ENCODE measurements around the gene MNT.
A peak's percentile ranks its signal among the peaks of the same experiment; 100 is the strongest.

MNT gene

DNA sequence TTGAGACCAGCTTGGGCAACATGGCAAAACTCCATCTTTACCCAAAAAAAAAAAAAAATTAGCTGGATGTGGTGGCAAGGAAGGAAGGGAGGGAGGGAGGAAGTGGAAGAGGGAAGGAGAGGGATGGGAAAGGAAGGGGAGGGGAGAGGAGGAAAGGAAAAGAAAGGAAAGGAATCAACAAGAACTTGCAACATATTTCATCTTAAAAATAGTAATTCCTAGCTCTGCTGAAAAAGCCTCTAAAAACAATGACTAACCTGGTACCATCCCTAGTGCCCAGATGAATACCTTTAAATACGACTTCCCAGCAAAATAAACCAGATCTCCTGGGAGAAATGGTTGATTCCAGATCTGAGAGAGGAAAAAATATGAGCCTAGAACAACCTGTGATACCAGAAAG is 27.1 kb upstream of the MNT start:
- H3K9me3 Mint-ChIP-seq, result no peaks in the 10 kb centered on the region
- no peaks in the 10 kb centered on the region for H3K27me3 Mint-ChIP-seq
- H3K27ac Mint-ChIP-seq, result no peak overlapping the region
- intact Hi-C loops (cut with micrococcal nuclease), result no loop called here
- H3K4me1 Mint-ChIP-seq (ENCODE audit: low read depth), result peaks cover 15% of the 10 kb centered on the region
- H3K4me3 Mint-ChIP-seq, result no peak overlapping the region
- peaks cover 49% of the 10 kb centered on the region for H3K36me3 Mint-ChIP-seq (ENCODE audit: low read depth)

- no peaks in the 10 kb centered on the region for H3K9me3 Mint-ChIP-seq
- peaks cover 8% of the 10 kb centered on the region for H3K4me1 Mint-ChIP-seq (ENCODE audit: low read depth)
- no peaks in the 10 kb centered on the region for H3K27me3 Mint-ChIP-seq
- H3K4me3 Mint-ChIP-seq, result no peak overlapping the region
- H3K36me3 Mint-ChIP-seq (ENCODE audit: low read depth), result peaks cover 47% of the 10 kb centered on the region
- intact Hi-C loops (cut with micrococcal nuclease), result no loop called here
- no peak overlapping the region for H3K27ac Mint-ChIP-seq
Observed at GRCh38 chr17:2427215-2427614, 26.4 kb upstream of the MNT start.

- H3K9me3 Mint-ChIP-seq, result no peaks in the 10 kb centered on the region
- peaks cover 80% of the 10 kb centered on the region for H3K36me3 Mint-ChIP-seq (ENCODE audit: low read depth)
- intact Hi-C loops (cut with micrococcal nuclease), result no loop called here
Observed at GRCh38 chr17:2423271-2423670, 22.4 kb upstream of the MNT start.

DNA sequence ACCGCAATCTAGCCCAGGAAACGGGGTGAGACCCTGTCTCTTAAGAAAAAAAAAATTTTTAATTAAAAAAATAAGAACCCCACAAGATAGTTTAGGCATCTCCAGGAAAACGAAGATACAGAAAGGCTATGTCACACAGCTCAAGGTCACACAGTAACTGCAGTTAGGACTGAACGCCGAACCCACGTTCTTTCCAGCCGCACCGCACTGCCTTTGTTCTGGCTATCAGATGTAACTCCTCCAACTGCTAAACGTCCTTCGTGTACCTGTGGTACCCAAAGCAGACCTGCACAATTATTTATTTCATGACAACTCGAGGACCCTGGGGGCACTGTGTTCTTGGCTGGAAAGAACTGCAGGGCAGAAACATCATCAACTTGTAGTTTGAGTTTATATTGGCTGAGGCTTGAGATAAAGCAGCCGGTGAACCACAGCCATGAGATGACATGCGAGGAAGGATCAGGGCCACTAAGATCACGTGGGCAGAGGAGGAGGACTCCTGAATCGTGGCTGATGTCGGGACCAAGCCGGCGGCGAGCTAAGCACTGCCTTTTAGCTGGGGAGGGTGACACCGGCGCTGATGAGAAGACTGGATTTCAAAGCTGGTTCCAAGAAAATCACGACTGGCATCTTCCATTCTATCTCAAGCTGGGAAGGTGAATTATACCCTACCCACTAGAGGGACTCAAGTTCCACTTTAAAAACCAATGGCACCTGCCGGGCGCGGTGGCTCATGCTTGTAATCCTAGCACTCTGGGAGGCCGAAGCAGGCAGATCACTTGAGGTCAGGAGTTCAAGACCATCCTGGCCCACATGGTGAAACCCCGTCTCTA is 20.7 kb upstream of the MNT start:
- Mint-ChIP-seq H3K4me3 (no peak overlapping the region), H3K9me3 (no peaks in the 10 kb centered on the region), H3K27ac (no peak overlapping the region), H3K27me3 (no peaks in the 10 kb centered on the region), H3K36me3 (ENCODE audit: low read depth) (peaks cover 74% of the 10 kb centered on the region), H3K4me1 (ENCODE audit: low read depth) (peaks cover 24% of the 10 kb centered on the region)
- intact Hi-C loops (cut with micrococcal nuclease), result no loop called here

More at GRCh38 chr17:2423271-2423670, 22.4 kb upstream of the MNT start:
- peaks cover 22% of the 10 kb centered on the region for H3K4me1 Mint-ChIP-seq (ENCODE audit: low read depth)
- no peaks in the 10 kb centered on the region for H3K27me3 Mint-ChIP-seq
- no peak overlapping the region for H3K27ac Mint-ChIP-seq
- H3K4me3 Mint-ChIP-seq, result no peak overlapping the region

GRCh38 chr17:2420176-2420575 is 19.3 kb upstream of the MNT start:
- intact Hi-C loops (cut with micrococcal nuclease), result no loop called here
- no peaks in the 10 kb centered on the region for H3K27me3 Mint-ChIP-seq
- no peaks in the 10 kb centered on the region for H3K9me3 Mint-ChIP-seq
- no peak overlapping the region for H3K4me3 Mint-ChIP-seq
- peaks cover 34% of the 10 kb centered on the region for H3K4me1 Mint-ChIP-seq (ENCODE audit: low read depth)
- H3K36me3 Mint-ChIP-seq (ENCODE audit: low read depth), result peaks cover 64% of the 10 kb centered on the region
- H3K27ac Mint-ChIP-seq, result no peak overlapping the region

DNA sequence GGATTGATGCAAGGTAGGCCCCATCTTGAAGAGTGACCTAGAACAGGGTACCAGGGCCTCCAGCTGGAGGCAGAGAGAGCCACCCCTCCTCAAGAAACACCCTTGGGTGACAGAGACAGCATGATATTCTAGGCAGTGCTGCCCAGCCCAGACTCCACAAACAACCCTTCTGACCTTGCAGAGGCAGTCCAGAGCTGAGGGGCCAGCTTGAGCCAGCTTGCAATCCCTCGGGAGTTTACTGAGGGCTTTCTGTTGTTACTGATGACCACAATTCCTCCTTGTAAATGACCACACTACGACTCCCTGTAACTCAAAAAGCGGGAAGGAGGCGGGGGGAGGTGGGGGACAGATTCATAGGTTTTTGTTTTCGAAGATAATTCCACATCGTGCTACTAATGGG is 18.6 kb upstream of the MNT start:
- Mint-ChIP-seq H3K4me3 (no peak overlapping the region), H3K9me3 (no peaks in the 10 kb centered on the region), H3K27me3 (no peaks in the 10 kb centered on the region), H3K27ac (no peak overlapping the region), H3K36me3 (ENCODE audit: low read depth) (peaks cover 61% of the 10 kb centered on the region), H3K4me1 (ENCODE audit: low read depth) (peaks cover 41% of the 10 kb centered on the region)
- intact Hi-C loops (cut with micrococcal nuclease), result no loop called here

GRCh38 chr17:2418572-2418971 is 17.7 kb upstream of the MNT start:
- Mint-ChIP-seq H3K4me3 (no peak overlapping the region), H3K9me3 (no peaks in the 10 kb centered on the region), H3K27ac (no peak overlapping the region), H3K4me1 (ENCODE audit: low read depth) (peaks cover 50% of the 10 kb centered on the region), H3K27me3 (no peaks in the 10 kb centered on the region), H3K36me3 (ENCODE audit: low read depth) (peaks cover 64% of the 10 kb centered on the region)
- intact Hi-C loops (cut with micrococcal nuclease), result no loop called here

DNA sequence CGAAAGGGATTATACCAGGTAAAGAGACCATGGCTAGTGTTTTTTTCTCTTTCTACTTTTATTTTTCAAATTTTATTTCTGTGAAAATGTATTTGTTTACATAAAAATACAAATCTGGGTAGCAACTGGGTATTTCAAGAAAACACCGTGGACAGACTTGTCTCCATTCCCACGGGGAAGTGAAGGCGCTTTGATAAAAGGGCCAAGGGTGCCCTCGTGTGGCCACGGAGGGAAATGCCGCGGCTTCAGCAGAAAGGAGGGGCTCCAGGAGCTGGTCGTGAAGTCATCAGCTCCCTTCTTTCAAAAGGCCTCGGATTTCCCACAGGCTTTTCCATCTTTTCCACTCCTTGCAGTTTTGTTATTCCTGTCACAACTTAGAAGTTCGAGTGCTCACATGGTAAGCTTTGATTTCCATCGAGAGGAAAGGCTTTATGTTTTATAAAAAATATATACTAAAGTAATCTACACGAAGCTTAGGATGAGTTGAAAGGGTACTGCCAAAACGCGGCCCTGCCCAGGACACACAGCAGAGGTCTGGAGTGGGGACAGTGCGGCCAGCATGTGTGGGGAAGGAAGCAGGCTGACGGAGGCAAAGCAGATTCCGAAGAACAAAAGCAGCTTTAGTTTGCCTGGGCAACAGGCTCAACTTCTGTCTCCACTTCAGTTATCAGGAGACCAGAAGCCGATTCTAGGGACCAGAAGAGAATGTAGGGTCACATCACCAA is 15.3 kb upstream of the MNT start:
- H3K4me3 Mint-ChIP-seq, result no peak overlapping the region

DNA sequence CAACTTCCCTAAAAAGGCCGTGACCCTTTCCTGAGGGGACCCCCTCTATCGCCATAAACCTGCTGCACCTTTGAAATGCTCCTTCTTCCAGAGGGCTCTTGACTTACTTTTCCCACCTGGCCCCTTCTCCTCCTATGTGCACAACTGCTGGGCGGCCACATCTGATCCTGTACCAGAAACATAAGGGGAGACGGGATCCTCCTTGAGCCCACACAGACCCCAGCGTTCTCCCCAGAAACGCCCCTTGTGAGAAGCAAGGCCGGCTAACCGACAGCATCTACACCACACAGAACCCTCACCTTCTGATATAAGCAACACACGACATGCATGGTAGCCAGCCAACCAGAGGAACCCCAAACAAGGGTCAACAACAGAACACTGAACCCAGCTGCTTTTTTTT is 14.2 kb upstream of the MNT start:
- peak overlapping the region; percentile 56 for H3K27ac Mint-ChIP-seq
- no peaks in the 10 kb centered on the region for H3K9me3 Mint-ChIP-seq
- peaks cover 41% of the 10 kb centered on the region for H3K36me3 Mint-ChIP-seq (ENCODE audit: low read depth)
- no peaks in the 10 kb centered on the region for H3K27me3 Mint-ChIP-seq
- H3K4me3 Mint-ChIP-seq, result no peak overlapping the region
- intact Hi-C loops (cut with micrococcal nuclease), result no loop called here
- H3K4me1 Mint-ChIP-seq (ENCODE audit: low read depth), result peaks cover 44% of the 10 kb centered on the region

More for the DNA sequence above, 15.3 kb upstream of the MNT start:
- no peak overlapping the region for H3K27ac Mint-ChIP-seq
- peaks cover 46% of the 10 kb centered on the region for H3K36me3 Mint-ChIP-seq (ENCODE audit: low read depth)
- no peaks in the 10 kb centered on the region for H3K27me3 Mint-ChIP-seq
- no peaks in the 10 kb centered on the region for H3K9me3 Mint-ChIP-seq
- H3K4me1 Mint-ChIP-seq (ENCODE audit: low read depth), result peaks cover 54% of the 10 kb centered on the region
- intact Hi-C loops (cut with micrococcal nuclease), result loop anchor here (1.0 kb wide), 1 partner anchor 34 kb away; no protein-coding TSS in a partner anchor

DNA sequence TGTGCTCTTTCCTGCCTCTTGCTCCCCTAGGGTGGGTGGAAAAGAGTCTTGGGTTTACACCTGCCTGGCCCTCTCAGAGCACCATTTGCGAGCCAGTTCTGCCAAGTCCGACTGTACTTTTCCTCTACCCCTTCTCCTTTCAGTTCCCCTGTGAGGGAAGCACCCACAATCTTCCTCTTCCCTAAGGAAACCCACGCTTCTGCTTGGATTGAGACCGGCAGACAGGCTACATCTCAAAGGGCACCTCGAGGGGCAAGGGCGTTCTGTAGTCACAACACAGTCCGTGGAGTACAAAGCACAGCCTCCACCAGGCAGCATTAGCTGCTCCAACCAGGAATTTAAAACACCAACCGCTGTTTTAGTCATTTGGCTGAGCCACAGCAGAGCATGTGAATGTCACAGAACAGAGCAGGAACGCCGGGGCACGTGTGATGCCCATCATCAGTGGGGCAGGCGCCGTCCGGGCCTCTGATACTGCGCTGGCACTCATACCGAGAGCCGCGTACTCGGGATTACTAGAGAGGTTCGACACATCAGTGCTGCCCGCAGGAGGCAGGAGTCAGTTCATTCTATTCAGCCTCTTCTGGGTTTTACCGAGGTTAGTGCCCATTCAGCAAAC is 13.7 kb upstream of the MNT start:
- intact Hi-C loops (cut with micrococcal nuclease), result no loop called here
- Mint-ChIP-seq H3K36me3 (ENCODE audit: low read depth) (peaks cover 36% of the 10 kb centered on the region), H3K27ac (peak overlapping the region; percentile 56), H3K27me3 (no peaks in the 10 kb centered on the region), H3K9me3 (no peaks in the 10 kb centered on the region), H3K4me3 (no peak overlapping the region), H3K4me1 (ENCODE audit: low read depth) (peaks cover 44% of the 10 kb centered on the region)

DNA sequence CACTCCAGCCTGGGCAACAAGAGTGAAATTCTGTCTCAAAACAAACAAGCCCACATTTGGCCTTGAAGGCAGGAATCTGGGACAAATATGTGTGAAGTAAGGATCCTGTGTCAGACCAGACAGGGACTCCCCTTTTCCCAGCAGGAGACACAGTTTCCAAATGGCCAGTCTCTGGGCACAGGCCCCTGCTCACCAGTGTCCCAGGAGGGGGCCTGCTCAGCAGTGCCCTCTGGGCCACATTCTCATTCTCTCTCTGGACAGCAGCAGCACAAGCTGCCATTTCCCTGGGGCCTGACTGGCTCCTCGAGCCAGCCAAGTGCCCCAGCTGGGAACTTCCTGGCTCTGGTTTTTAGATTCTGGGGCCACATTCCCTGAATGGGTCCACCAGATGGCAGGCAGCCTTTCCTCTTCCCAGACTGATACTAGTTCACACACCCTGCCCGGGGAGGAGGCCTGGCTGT is 11.7 kb upstream of the MNT start:
- Mint-ChIP-seq H3K9me3 (no peaks in the 10 kb centered on the region), H3K36me3 (ENCODE audit: low read depth) (peaks cover 20% of the 10 kb centered on the region), H3K4me3 (no peak overlapping the region), H3K27ac (peak overlapping the region; percentile 57), H3K4me1 (ENCODE audit: low read depth) (peaks cover 49% of the 10 kb centered on the region), H3K27me3 (no peaks in the 10 kb centered on the region)
- intact Hi-C loops (cut with micrococcal nuclease), result no loop called here

GRCh38 chr17:2410951-2411350 is 10.1 kb upstream of the MNT start:
- H3K4me1 Mint-ChIP-seq (ENCODE audit: low read depth), result peaks cover 50% of the 10 kb centered on the region
- H3K27me3 Mint-ChIP-seq, result no peaks in the 10 kb centered on the region
- no peak overlapping the region for H3K4me3 Mint-ChIP-seq
- H3K36me3 Mint-ChIP-seq (ENCODE audit: low read depth), result peaks cover 20% of the 10 kb centered on the region
- intact Hi-C loops (cut with micrococcal nuclease), result no loop called here
- no peaks in the 10 kb centered on the region for H3K9me3 Mint-ChIP-seq
- H3K27ac Mint-ChIP-seq, result peak overlapping the region; percentile 13

- peaks cover 8% of the 10 kb centered on the region for H3K36me3 Mint-ChIP-seq (ENCODE audit: low read depth)
Observed at GRCh38 chr17:2406903-2407790, 6.3 kb upstream of the MNT start.

More at GRCh38 chr17:2406903-2407790, 6.3 kb upstream of the MNT start:
- Mint-ChIP-seq H3K4me3 (peak overlapping the region; percentile 49), H3K9me3 (no peaks in the 10 kb centered on the region), H3K27me3 (no peaks in the 10 kb centered on the region), H3K4me1 (ENCODE audit: low read depth) (peaks cover 58% of the 10 kb centered on the region), H3K27ac (peak overlapping the region; percentile 95)
- intact Hi-C loops (cut with micrococcal nuclease), result no loop called here

All from dendritic cell treated with granulocyte-macrophage colony-stimulating factor and Interleukin-4, amounts not matched to agents 40 ng/mL and 50 ng/mL, for 4 days (primary cell).